Measurements from ENCODE around the gene SOX6. TPM values are rescaled to one million over a fixed set of nuclear protein-coding genes. Genes with fewer than 3 reads are reported as not detected.

SOX6 gene
- total and polyA plus RNA-seq, 2 donors (not counting 3 experiments of a cell fraction or from before 2014, with no cell fraction given), result 0.14 to 3.7 TPM

- intact Hi-C loops (cut with micrococcal nuclease) (no loop called here), dilution Hi-C loops (cut with MboI; ENCODE audit: extremely low pct_ligation_motif_present, low sequenced_read_pairs) (no loop called here)
- no peak overlapping the region for H3K4me2 ChIP-seq (ENCODE audit: insufficient read depth, low read length)
- no peaks in the 10 kb centered on the region for H4K20me1 ChIP-seq (replicated peaks; ENCODE audit: control insufficient read depth, extremely low read depth, insufficient read depth, low read length)
- no peak overlapping the region for H3K9ac ChIP-seq (replicated peaks; ENCODE audit: extremely low read depth, insufficient read depth, low read length)
- ChIA-PET POLR2A (no interaction called here), CTCF (no interaction called here)
- no peaks in the 10 kb centered on the region for H3K4me1 ChIP-seq (ENCODE audit: control insufficient read depth, extremely low read depth, insufficient read depth, low read length)
- no TSS peak for BruUV-seq (replicated peaks)
- DNase-seq (ENCODE audit: low read depth, low spot score) (no peak), FAIRE-seq (no peak)
- H3K9me3 ChIP-seq (replicated peaks; ENCODE audit: control insufficient read depth, insufficient read depth, low read length), result no peaks in the 10 kb centered on the region
- H3K4me3 ChIP-seq (replicated peaks in 1 of 3; ENCODE audit: insufficient read depth in 1 of 3, low read depth in 1 of 3, low read length in 3 of 3), result no peak overlapping the region
- H3K36me3 ChIP-seq (ENCODE audit: control insufficient read depth in 2 of 2, extremely low read depth in 1 of 2, insufficient read depth in 2 of 2, low read length in 2 of 2), result no peaks in the 10 kb centered on the region
- H3K27me3 ChIP-seq (ENCODE audit: control insufficient read depth in 2 of 2, insufficient read depth in 2 of 2, low read length in 2 of 2), result no peaks in the 10 kb centered on the region
- no peak for TF ChIP-seq POLR2A (IDR thresholded peaks at IDR 0.05; ENCODE audit: low read depth, low read length)
- no peak for TF ChIP-seq FOS (IDR thresholded peaks at IDR 0.05; ENCODE audit: borderline replicate concordance, insufficient read depth, low read length)
- TF ChIP-seq JUN (IDR thresholded peaks at IDR 0.05; ENCODE audit: borderline replicate concordance, insufficient read depth, insufficient read length, low read depth), result no peak
- no peak for TF ChIP-seq MYC (IDR thresholded peaks at IDR 0.05; ENCODE audit: low read depth, low read length)
- no peak for TF ChIP-seq GATA2 (IDR thresholded peaks at IDR 0.05; ENCODE audit: insufficient read depth, insufficient read length, low read depth, low read length)
- no peak for TF ChIP-seq EZH2 (IDR thresholded peaks at IDR 0.05; ENCODE audit: borderline replicate concordance, low read depth, low read length, severe bottlenecking)
- no peak for TF ChIP-seq POLR2AphosphoS5 (IDR thresholded peaks at IDR 0.05; ENCODE audit: insufficient read depth, low read depth, low read length)
- no peak for TF ChIP-seq CTCF (IDR thresholded peaks at IDR 0.05; ENCODE audit: extremely low read depth in 1 of 2, insufficient read depth in 1 of 2, low read depth in 1 of 2, low read length in 2 of 2)
- TF ChIP-seq MAX (IDR thresholded peaks at IDR 0.05; ENCODE audit: insufficient read depth, insufficient read length), result no peak
- H3K79me2 ChIP-seq (ENCODE audit: control insufficient read depth, insufficient read depth, low read length), result no peaks in the 10 kb centered on the region
- no peaks in the 10 kb centered on the region for H3K9me1 ChIP-seq (replicated peaks; ENCODE audit: control insufficient read depth, extremely low read depth, insufficient read depth, low read length)
- H3K27ac ChIP-seq (ENCODE audit: insufficient read depth, low read depth, low read length), result no peak overlapping the region
- H2AFZ ChIP-seq (ENCODE audit: low read depth, low read length), result no peak overlapping the region
These were observed 64.6 kb downstream of the SOX6 start for GRCh38 chr11:16291729-16292128.
